ENCODE results near the gene UBA1.

Gene UBA1

GRCh38 chrX:47212381-47213293 lies 19.0 kb downstream of the UBA1 start:
- no peak overlapping the region for H3K9ac ChIP-seq
- H3K79me2 ChIP-seq (ENCODE audit: insufficient read depth, low read depth), result no peaks in the 10 kb centered on the region
- no peak overlapping the region for H3K27ac ChIP-seq
- H3K4me3 ChIP-seq (IDR thresholded peaks at IDR 0.05; ENCODE audit: insufficient read depth, low read depth, low read length), result no peak overlapping the region
- no peaks in the 10 kb centered on the region for H3K27me3 ChIP-seq (ENCODE audit: insufficient read depth, low read depth)
- TF ChIP-seq CTCF (conservative IDR thresholded peaks at IDR 0.05; ENCODE audit: low read depth, low read length), result no peak
- no peak overlapping the region for H2AFZ ChIP-seq (ENCODE audit: low read depth)
- no peaks in the 10 kb centered on the region for H3K36me3 ChIP-seq (ENCODE audit: insufficient read depth)
- H4K20me1 ChIP-seq (ENCODE audit: insufficient read depth), result no peaks in the 10 kb centered on the region
- peaks cover 8% of the 10 kb centered on the region for H3K4me1 ChIP-seq (ENCODE audit: low read depth, poor library complexity, severe bottlenecking)
- no peak overlapping the region for H3K4me2 ChIP-seq

GRCh38 chrX:47214435-47215077 lies 20.9 kb downstream of the UBA1 start:
- Histone ChIP-seq H3K4me1 (ENCODE audit: low read depth, poor library complexity, severe bottlenecking) (peaks cover 8% of the 10 kb centered on the region), H3K4me3 (IDR thresholded peaks at IDR 0.05; ENCODE audit: insufficient read depth, low read depth, low read length) (no peak overlapping the region), H3K79me2 (ENCODE audit: insufficient read depth, low read depth) (peaks cover 11% of the 10 kb centered on the region), H4K20me1 (ENCODE audit: insufficient read depth) (no peaks in the 10 kb centered on the region), H3K27me3 (ENCODE audit: insufficient read depth, low read depth) (no peaks in the 10 kb centered on the region), H2AFZ (ENCODE audit: low read depth) (no peak overlapping the region), H3K4me2 (no peak overlapping the region), H3K9ac (no peak overlapping the region), H3K36me3 (ENCODE audit: insufficient read depth) (no peaks in the 10 kb centered on the region), H3K27ac (no peak overlapping the region)
- no peak for TF ChIP-seq CTCF (conservative IDR thresholded peaks at IDR 0.05; ENCODE audit: low read depth, low read length)

DNA sequence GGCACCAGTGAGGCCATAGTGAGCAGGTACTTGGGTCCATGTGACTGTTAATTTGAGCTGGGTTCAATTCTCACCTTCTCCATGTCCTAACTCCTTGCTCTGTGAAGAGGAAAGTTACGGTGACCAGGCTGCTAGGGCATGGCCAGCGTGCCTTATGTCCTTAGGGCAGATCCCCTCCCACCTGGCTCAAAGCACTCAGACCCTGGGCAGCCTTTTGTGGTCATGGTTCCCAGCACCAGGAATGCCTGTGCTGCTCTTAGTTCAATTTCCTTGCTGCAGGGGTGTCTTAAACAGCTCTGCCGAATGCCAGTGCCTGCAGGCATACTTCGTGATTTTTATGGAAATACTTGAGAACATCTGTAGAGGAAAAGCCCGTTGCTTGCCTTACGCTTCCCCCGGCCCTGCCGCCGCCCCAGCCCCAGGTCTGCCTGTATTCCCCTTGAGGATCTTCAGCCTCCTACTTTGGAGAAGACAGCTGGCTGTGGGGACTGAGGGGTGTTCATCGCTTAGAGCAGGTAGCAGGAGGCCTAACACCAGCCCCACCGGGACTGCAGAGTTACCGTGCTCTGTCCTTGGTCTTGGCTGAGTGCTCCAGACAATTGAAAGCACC lies 21.8 kb downstream of the UBA1 start:
- Histone ChIP-seq H3K4me2 (no peak overlapping the region), H2AFZ (ENCODE audit: low read depth) (no peak overlapping the region), H3K4me1 (ENCODE audit: low read depth, poor library complexity, severe bottlenecking) (peaks cover 13% of the 10 kb centered on the region), H3K79me2 (ENCODE audit: insufficient read depth, low read depth) (peaks cover 19% of the 10 kb centered on the region), H3K36me3 (ENCODE audit: insufficient read depth) (no peaks in the 10 kb centered on the region), H3K4me3 (IDR thresholded peaks at IDR 0.05; ENCODE audit: insufficient read depth, low read depth, low read length) (no peak overlapping the region), H3K9ac (no peak overlapping the region), H4K20me1 (ENCODE audit: insufficient read depth) (no peaks in the 10 kb centered on the region), H3K27me3 (ENCODE audit: insufficient read depth, low read depth) (no peaks in the 10 kb centered on the region), H3K27ac (no peak overlapping the region)
- no peak for TF ChIP-seq CTCF (conservative IDR thresholded peaks at IDR 0.05; ENCODE audit: low read depth, low read length)

DNA sequence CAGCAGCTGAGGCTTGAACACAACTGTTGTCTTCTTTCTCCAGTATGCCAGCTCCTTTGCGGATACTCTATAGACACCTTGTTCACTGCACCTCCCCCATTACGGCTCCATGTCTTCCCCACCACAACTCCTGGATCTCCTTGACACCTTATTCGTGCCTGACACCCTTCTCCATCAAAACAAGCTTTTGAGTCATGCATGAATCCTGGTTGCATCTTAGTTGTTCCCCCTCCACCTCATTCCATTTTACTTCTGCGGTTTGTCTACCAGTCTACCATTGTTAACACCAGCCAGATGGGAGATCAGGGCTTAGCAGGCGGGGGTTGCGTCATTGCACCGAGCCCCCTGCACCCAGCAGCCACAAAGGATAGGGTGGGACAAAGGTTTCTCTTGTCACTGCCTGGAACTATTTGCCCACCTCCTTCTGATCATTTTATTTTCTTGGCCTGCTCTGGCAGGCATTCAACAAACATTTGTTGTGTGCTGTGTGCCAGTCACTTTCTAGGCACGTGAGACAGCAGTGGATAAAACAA lies 22.8 kb downstream of the UBA1 start:
- H4K20me1 ChIP-seq (ENCODE audit: insufficient read depth), result no peaks in the 10 kb centered on the region
- no peak for TF ChIP-seq CTCF (conservative IDR thresholded peaks at IDR 0.05; ENCODE audit: low read depth, low read length)
- H3K4me2 ChIP-seq, result no peak overlapping the region; the same call in 1 of the 2 replicates
- H3K79me2 ChIP-seq (ENCODE audit: insufficient read depth, low read depth), result peaks cover 30% of the 10 kb centered on the region
- H3K27me3 ChIP-seq (ENCODE audit: insufficient read depth, low read depth), result no peaks in the 10 kb centered on the region
- H3K4me3 ChIP-seq (IDR thresholded peaks at IDR 0.05; ENCODE audit: insufficient read depth, low read depth, low read length), result no peak overlapping the region
- H3K36me3 ChIP-seq (ENCODE audit: insufficient read depth), result no peaks in the 10 kb centered on the region
- no peak overlapping the region for H3K9ac ChIP-seq
- H2AFZ ChIP-seq (ENCODE audit: low read depth), result no peak overlapping the region
- peak overlapping the region; percentile 63; the same call in 1 of the 2 replicates for H3K27ac ChIP-seq
- peaks cover 15% of the 10 kb centered on the region for H3K4me1 ChIP-seq (ENCODE audit: low read depth, poor library complexity, severe bottlenecking)
